NCI-H146 (cell line): ENCODE data around the gene GOLM1.

ENCODE experiments used
- DNase-seq: peaks from one replicate; lab custom pipeline; 2025; lab: John Stamatoyannopoulos, UW

GOLM1 gene

DNA sequence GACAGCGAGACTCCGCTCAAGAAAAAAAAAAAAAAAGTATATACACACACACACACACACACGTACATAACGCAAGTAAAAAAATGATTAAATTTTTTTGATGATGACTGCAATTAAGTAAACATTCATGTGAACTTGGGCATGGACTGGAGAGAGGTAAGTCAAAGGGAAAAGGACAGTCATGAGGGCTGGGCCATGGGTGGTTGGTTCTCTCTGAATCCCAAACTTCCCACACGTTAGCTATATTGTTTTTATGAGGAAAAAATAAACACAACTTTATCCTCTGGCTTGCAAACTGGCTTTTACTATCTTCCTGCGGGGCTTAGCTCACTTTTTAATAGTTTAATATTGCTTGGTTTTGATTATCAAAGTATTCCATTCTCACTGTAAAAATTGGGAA is 53.7 kb downstream of the GOLM1 start:
- DNase-seq = no peak

DNA sequence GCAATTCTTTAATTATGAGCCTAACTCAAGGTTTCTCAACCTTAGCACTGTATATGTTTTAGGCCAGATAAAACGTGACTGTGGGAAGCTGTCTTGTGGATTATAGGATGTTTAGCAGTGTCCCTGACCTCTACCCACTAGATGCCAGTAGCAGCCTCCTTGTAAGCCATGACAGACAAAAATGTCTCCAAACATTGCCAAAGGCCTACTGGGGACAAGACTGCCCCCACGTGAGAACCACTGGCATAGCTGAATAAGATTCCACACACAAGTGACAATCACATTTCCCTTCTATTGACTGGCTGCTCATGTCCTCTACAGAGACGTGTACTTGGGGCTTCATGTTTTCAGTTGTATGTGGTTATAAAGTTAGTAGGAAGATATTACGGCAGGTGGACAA is 55.4 kb downstream of the GOLM1 start:
- DNase-seq = no peak

DNA sequence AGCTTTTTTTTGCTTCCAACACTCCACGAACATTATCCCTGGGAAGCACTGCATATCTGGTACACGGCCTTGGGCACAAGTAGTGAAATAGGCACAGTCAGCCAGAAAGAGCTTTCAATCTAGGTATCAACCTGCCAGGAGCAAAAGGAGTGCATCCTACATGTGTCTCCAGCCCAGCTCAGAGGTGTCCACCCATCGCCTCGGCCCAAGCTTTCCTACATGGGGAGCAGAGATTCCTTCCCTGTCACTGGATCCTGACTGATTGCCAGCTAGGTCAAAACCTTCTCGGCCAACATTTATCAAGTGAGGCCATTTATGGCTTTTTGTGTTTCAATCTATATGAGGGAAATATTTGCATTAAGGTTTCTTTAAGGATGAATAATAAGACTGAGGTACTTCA is 55.8 kb downstream of the GOLM1 start:
- no peak for DNase-seq

DNA sequence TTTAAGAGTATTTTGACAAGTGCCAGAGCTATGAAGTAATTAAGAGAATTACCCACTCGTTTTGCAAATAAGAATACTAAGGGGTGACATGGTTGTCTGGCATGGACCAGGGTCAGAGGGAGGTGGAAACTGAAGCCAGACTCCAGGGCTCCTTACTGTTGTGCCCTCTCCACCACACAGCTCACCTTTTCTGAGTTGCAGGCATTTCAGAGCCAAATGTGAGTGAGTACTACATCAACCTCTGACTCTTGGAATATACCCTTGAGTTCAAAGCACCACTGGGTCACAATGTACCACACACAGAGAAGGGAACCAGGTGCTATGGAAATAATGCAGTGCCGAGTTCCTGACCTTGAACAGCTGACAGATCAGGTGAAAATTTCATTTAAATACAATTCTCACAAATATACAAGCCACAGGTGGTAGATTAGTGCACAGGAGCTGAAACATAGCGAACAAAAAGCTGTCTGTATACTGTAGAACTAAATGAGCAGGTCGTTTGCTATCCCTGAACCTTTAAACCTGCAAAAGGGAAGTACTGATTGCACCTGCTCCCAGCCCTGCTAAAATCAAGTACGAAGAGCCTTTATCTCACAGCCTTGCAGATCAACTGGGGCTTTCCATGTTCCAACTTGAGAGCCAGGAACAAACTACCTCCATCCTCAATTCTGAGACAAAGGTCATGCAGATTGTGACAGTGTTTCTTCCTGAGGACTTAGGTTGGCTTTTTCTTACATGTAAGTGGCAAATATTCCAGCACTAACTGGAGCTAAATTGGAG is 57.0 kb downstream of the GOLM1 start:
- DNase-seq = no peak

DNA sequence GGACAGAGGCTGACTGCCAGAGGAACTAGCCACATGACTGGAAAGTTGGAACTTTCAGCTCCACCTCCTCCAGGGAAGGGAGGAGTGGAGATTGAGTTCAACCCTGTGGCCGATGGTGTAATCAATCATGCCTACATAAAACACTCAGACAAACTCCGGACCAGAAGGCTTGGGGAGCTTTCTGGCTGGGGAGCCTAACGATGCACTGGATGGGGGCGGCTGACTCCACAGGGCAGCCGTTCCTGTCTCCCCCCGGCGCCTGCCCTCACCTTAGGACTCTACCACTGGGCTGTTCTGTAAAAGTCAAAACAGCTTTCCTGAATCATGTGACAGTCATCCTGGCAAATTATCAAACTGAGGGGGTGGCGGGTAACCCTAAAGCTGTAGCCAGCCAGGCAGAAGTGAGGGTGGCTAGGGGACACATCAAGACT is 58.0 kb downstream of the GOLM1 start:
- no peak for DNase-seq

DNA sequence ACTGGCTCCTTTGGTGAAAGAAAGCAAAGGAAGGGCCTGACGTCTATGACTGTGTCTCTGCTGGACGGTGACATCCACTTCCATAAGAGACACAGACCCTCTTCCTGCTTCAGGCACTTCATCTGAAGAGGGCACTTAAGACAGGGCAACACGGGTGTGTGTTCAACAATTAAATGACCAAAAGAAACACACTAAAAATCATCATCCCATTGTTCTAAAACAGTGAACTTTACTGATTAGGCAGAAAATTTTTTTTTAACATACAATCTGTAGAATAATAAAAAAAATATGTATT is 58.5 kb downstream of the GOLM1 start:
- no peak for DNase-seq

DNA sequence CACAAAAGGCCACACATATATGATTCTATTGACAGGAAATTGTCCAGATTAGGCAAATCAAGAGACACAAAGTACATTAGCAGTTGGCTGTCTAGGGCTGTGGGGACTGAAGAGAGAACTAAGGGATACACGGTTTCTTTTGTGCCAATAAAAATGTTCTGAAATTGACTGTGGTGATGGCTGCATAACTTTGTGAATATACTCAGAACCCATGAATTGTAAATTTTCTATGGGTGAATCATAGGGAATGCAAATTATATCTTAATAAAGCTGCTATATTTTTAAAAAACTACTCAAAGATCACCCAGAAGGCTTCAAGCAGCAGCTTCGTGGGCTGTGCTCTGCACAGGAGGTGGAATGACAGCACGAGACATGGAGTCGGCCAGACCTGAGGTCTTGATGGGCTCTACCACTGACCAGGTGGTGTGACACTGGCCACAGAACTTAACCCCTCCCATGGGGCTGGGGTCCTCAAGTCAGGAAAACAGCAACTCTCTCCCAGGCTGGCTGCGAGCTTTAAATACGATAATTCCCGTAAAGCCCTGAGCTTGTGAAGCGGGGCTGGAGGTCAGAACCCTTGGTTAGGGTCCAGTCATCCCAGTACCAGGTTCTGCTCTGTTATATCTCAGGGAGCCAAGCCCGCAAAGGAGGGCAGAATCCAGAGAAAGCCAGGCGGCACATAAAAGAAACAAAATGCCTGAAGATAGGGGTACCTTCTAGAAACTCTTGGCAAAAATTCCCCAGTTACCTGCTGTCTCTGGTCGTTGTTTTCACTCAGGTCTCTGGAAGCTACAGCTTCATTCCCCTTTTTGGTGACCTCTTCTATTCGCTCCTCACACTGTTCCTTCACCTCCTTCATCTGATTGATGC is 59.1 kb downstream of the GOLM1 start:
- no peak for DNase-seq

DNA sequence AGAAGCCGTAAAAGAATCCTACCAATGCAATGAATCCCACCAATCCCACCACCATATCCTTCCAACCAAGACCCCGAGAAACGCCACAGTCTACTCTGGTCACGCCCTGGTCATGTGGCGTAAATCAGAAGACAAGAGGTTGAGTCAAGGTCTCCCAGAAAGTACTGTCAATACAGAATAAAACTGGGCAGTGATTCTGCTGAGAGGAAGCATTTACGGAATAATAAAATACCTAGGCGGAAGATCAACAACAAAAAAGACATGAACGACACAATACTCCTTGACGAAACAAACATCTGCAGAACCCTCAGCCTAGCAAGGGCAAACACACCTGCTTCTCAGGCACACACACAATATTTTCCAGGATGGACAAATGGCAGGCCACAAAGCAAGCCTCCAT is 62.8 kb downstream of the GOLM1 start:
- DNase-seq = peak; percentile 34

DNA sequence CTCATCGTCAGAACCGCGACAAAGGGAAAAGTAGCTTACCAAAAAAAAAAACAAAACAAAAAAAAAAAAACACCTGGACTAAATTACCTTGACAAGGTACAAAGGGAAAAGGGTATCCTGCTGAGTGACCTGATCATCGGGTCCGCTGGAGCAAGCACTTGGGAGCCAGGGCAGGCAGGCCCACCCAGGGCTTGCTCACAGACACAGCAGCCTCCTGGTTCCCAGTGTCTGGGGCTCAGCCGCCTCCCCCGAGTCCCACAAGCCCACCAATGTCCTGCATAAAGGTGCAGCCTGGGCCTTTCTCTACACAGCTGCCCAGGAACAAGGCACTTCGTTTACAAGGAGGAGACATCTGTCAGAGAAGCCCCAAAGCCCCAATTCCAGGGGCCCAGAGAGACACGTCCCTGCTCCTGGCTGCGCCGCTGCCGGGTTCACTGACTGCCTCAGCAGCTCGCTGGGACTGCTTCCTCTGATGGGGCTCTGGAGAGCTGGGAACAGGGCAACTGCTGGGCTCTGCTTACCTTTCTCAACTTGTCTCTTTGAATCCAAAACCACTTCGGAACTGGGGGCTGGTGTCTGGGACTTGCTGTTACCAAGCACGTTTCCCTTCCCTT is 63.4 kb downstream of the GOLM1 start:
- peak; percentile 84 for DNase-seq

DNA sequence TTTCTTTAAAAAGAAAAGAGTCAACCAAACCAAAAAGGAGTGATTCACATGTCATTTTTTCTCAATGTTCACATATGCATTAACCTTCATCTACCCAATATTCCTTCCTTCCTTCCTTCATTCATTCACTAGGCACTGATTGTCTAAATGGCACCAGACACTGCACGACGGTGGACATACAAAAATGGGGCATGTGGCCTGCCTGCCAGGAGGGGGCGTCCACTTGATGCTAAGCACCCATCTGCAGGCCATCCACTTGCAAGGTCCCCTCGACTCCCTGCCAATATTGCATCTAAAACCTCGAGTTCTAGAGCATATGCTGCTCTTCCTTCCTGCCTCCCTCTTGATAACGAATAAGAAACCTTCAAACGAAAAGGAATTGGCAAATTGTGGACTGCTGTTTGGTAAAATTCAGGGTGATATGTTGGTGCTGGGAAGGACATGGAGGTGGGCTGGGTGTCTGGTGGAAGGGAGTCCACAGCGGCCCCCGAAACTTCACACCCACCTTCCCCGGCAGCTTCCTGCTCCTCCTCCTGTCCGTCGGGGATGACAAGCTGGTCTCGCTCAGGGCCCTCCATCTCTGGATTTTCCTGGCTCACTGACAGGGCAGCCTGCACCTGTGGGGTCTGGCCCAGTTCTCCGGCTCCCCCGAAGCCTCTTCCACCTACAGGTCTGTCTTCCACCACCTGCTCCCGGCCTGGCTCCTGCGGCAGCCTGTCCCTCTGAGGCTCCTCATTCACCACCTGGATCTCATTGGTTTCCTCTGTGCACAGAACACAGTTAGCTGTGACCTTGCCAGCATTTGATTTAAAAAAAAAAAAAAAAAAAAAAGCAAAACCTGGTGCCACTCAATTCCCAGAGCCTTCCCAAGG is 64.3 kb downstream of the GOLM1 start:
- DNase-seq = peak; percentile 54

DNA sequence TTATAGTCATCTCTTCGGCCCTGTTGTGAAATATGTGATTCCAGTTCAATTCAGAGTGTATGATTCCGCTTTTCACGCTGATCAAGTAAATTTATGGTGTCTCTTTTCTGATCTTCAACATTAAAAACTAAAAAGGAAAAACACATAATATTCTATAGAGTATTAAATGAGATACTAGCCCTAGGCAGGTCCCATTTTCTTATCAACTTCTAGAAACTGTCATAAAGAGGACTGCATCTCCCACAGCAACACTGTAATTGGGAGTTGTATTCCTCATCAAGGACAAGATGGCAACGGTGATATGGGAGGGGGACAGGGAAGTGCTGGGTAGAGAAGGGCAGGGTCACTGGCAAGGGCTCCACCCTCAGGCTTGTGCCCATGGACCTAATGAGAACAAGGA is 71.6 kb downstream of the GOLM1 start:
- no peak for DNase-seq

DNA sequence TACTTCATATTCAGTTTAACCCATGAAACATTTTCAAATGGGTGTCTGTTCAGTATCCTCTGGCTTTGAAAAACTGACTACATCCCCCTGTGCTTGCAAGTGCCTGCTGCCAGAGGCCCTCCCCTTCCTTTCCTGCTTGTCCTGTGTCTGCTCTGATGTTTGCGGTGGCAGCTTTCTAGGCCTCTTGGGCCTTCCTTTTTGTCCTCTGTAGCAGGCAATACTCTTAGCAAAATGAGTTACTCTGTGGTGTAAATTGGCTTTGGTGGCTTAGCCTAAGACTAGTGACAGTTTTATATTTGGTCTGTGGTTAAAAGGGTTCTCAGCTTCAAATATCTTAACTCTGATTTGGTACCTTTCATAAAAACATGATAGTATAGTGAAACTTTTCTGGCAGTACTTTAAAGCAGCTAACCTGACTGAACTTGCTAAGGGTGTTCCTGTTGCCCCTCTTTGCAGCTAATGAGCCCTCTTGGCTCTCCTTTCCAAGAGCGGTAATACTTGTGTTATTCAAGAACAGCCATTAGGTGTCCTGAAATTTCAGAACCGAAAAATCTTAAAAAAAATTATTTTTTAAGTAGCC is 76.6 kb downstream of the GOLM1 start:
- no peak for DNase-seq

DNA sequence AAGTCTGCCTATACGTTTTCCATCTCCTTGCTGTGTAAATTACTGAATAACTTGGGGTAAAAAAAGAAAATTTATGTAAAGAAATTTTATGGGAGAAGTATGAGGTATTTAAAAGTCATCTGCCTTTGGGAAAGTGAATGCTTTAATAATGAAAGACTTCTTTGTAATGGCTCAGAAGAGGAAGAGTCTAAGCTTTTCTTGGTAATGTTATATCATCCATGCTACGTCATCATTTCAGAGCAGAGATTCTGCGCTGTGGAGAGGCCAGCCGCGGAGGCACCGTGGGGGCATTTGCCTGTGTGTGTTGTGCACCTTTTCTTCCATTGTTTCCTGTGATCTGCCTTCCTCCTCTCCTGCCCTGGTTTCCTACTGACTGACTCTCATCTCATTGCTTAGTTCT is 78.2 kb downstream of the GOLM1 start:
- DNase-seq = no peak

DNA sequence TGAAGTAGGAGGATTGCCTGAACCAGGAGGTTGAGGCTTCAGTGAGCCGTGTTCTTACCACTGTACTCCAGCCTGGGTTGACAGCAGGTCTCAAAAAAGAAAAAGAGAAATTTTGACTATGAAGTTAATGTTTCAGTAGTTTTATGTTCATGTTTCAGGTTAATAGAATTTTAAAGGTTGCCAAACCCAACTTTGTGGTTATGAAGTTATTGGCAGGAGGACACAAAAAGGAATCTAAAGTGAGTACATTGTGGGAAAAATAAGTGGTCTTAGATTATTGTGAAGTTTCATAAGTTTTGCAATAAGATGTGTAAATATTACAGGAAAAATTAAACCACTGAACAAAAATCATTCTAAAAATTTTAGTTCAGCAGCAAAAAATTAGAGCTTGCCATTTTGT is 78.6 kb downstream of the GOLM1 start:
- no peak for DNase-seq

DNA sequence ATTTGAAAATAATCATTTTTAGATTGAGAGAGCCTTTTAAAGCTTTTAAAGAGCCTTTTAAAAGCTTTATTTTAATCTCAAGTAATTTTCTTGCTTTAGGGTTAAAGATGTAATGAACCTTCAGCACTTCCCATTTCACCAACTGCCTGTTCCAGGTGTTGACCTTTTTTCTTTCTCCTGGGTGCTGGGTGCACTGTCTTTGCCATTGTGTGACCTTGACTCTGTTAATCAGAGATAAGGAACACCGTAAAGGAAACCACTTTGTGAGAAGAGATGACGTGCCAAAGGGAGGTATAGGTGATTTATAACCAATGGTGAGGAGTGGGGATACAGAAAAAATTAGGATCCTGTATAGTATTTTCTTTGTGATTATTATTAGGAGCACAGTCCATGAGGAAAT is 90.2 kb downstream of the GOLM1 start:
- peak; percentile 50 for DNase-seq

DNA sequence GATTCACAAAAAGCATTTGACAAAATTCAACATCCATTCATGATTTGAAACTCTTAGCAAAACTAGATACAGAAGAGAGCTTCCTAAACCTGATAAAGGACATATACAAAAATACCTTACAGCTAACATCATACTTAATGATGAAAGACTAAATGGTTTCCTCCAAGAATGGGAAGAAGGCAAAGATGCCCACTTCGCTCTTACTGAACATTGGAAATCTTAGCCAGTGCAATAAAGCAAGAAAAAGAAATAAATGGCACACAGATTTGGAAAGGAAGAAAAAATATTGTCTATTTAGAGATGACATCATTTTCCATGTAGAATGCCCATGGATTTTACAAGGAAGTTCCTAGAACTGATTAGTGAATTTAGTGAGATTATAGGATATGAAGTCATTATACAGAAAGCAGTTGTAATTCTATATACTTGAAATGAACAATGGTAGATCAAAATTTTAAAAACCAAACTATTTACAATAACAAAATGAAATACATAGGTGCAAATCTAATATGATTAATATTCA is 94.0 kb downstream of the GOLM1 start:
- DNase-seq = no peak

DNA sequence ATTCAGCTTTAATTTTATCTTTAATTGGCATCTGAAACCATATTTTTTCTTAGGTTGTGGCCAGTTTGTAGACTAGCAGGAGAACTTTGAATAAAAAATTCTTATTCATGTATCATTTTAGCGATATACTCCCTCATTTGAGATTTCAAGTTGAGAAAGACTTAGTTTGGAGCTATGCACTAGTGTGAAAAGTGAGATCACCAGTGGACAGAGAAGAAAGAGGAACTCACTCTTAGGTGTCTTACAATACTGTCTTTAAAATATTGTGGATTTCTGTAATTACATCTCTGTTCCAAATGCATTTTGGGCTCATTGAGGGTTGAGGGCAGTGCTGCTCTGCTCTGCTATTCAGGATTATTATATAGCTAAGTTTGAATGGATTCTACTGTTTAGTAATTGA is 103.8 kb downstream of the GOLM1 start:
- DNase-seq = no peak

DNA sequence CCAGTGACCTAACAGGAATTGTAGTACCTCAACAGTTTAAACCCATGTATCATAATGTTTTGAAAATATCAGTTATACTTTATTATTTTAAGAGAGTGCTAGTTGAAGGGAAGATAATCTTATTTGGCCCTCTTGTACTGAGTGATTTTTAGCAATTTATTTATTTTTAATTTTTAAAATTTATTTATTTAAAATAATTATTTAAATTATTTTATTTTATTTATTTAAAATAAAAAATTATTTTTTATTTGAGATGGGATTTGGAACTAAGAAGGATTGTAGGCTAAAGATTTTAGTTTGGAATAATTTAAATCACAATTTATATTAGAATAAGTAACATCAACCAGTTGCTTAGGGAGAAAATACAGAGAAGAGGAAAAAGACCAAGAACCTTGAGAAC is 104.3 kb downstream of the GOLM1 start:
- no peak for DNase-seq

DNA sequence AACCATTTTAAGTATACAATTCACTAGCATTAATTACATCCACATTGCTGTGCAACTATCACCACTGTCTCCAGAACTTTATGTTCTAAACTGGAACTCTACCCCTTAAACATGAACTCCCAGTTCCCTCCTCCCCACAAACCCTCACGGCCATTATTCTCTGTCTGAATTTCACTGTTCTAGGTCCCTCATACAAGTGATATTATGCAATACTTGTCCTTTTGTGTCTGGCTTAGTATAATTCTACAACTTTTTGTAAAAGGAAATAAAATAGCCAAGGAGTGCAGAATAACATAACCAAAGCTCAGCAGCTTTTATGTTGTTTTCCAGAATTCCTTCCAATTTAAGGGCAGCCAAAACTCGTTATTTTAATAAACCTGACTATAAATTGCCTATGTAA is 105.2 kb downstream of the GOLM1 start:
- no peak for DNase-seq

DNA sequence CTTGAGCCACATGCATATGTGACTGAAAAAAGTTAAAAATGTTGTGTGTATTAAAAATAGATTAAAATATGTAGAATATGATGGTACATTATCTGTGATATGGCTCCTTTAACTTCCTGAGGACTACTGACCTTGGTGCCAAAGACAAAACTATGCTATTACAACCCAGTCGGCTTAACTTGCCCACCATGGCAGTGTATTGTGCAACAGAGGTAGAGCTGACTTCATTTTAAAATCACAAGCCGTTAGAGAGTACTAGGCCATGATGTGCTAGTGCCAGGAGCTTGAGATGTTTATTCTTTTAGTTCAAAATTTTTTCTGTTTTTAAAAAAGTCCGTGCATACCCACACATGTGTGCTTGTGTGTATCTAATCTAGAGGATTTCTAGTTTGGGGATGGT is 112.1 kb downstream of the GOLM1 start:
- DNase-seq = no peak

DNA sequence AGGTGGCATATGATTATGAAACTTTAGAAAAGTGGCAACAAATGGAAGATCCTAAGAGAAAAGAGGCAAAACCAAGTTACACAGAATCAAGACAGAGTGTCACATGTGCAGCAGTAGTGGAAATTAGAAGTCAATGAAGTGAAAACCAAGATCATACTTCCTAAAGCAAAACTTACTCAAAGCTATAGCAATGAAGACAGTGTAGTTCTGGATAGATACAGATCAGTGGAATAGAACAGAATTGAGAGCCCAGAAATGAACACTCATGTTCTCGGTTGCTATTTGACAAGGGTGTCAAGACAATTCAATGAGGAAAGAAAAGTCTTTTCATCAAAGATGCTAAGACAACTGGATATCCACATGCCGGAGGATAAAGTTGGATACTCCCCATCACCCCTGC is 114.9 kb downstream of the GOLM1 start:
- no peak for DNase-seq

DNA sequence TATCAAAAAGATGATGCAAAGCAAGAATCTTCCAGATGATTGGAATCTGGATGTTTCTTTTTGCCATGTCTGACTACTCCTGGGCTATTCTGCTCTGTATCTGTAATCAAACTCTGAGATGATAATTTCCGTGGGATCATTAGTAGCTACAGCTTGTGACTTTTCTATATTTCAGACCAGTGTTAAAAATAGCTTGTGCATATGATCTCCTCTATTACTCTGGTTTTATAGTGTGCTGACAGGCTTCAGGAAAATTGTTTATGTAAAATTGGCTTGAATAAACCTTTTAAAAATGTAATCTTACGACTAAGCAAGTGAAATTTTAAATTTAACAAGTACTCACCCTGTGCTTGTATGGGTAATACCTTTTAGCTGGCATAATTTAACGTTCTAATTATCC is 118.0 kb downstream of the GOLM1 start:
- DNase-seq = no peak
